Activated CD4-positive, alpha-beta T cell treated with anti-CD3 and anti-CD28 coated beads, Interleukin-2, Interleukin-4, amounts not matched to agents 100 ng/mL and 50 ng/mL, durations not matched to agents 16 hours and 8 hours (primary cell): ENCODE data around the gene OR8D2.

Experiments
- DNase-seq: peaks from one replicate; pipeline ENCODE4 v3.0.0-alpha.2; 2020; ENCODE audit warnings: low spot score

OR8D2 gene

DNA sequence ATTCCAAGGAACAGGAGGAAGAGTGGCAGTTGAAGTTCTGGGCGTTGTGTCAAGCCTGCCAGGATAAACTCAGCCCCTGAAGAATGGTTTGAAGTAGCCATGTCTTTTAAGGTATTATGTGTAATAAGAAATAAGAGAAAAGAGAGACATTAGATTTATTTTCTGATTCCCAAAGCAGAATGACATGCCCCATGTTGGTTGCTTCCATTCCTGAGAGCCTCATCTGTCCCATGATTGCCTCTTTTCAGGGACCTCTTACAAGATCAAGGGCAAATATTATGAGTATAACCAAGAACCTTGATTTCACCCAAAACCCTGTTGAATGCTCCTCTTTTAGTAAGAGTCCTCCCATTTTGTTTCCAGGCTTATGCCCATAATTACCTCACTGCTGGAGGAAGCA lies at the start of gene OR8D2:
OR8D2 (minus strand) TSS at position 101 of the 400 bp plus-strand sequence; CDS start at position 101, 0 bp downstream.
- DNase-seq, result no peak

GRCh38 chr11:124359566-124359965 lies 39.6 kb upstream of the OR8D2 start:
- no peak for DNase-seq

- DNase-seq, result no peak
Measured at GRCh38 chr11:124346311-124346955, 26.4 kb upstream of the OR8D2 start.

DNA sequence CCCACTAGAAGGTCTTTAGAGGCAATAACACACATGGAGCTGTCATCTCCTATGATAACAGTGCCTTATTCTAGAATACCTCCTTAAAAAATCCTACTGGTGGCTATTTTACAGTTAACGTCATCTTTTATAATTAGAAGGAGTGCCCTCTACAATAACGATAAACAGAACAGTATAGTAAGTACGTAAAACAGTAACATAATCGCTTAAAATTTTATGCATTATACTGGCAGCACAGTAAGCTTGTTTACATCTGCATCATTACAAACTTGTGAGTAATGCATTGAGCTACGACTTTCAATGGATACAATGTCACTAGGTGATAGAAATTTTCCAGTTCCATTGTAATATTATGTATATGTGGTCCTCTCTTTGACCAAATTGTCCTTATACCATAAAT lies 24.3 kb upstream of the OR8D2 start:
- DNase-seq, result no peak

GRCh38 chr11:124340142-124340447 lies 20.1 kb upstream of the OR8D2 start:
- no peak for DNase-seq

DNA sequence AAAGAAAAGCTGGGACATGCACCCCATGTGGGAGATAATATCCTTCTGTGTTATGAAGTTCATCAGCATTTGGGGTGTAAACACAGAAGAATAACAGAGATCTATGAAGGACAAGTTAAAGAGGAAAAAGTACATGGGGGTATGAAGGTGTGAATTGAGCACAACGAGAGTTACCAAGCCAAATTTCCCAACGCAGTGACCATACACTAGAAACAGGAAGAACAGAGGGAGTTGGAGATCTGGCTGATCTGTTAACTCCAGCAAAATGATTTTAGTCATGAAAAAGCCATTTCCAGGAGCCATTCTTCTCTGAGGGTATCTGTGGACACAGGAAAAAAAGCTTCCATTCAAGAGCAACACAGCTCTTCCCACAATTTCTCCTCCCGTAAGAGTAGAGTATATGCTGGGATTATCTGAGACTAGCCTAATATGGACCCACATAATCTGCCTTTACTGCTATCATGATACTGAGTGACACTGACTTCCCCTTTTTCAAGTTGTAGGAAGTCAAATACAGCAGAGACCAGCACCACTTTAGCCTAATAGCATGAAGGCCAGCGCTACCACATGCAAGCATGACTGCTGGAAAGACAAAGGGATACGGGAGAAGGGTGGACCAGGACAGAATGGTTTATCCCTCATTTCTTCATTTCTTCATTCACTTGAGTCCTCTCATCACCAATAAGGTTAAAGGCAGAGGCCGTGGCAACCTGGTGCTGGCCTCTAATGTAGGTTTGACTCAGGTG lies 19.6 kb upstream of the OR8D2 start:
- no peak for DNase-seq

- no peak for DNase-seq
Measured at GRCh38 chr11:124331873-124332272, 11.9 kb upstream of the OR8D2 start.

- DNase-seq, result no peak
Measured at GRCh38 chr11:124329787-124330478, 9.9 kb upstream of the OR8D2 start.

DNA sequence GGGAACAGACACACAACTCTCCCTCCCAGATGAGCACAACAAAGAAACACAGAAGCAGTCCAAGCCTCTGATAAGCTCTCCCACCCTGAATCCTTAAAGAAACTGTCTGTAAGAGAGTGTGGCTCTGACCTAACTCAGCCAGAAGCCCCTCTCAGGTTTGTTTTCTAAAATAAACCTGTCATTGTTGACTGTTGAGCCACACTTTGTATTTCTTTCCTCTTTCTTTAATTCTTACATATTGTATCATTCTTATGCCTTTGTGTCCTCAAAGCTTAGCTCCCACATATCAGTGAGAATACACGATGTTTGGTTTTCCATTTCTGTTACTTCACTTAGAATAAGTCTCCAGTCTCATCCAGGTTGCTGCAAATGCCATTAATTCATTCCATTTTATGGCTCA lies 7.8 kb upstream of the OR8D2 start:
- no peak for DNase-seq

DNA sequence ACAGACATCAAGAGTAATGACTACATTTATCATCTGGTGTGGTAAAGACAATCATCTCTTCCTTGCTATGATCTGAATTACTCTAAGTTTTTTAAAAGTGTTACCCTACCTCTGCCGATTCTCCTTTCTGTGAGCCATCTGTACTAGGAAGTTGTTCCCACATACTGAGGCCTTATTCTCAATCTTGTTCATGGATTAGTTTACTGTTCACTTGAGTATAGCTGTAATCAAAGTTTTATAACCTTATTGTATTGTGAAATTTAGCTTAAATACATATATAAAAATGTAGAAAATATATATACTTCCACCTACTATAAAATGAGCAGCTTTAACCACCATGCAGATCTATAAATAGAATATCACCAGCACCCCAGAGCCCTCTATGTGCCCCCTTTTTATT lies 2.4 kb upstream of the OR8D2 start:
- DNase-seq, result no peak

- DNase-seq, result no peak
Measured at GRCh38 chr11:124315052-124315451, 4.9 kb downstream of the OR8D2 start.

DNA sequence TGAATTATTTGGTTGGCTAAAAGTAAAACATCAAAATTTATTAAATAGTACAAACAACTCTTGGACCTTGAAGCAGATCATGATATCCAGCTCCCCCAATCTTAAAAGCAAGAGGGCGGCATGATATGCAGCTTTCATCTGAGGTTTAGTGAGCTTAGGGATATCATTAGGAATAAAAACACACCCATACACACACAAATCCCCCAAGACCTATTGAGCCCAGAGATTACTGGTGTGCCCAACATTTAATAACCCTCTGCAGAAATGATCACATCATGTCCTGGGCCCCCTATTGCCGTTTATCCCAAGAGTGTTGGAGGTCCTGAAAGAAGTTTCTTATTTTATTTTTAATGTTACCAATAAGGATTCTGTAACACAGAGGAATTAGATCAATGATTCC lies 6.1 kb downstream of the OR8D2 start, which contains the start of gene OR8D1:
OR8D1 (minus strand) TSS at position 101 of the 400 bp plus-strand sequence. CDS start 3,183 bp downstream, outside the sequence.
- DNase-seq, result no peak

GRCh38 chr11:124313131-124313530 lies 6.9 kb downstream of the OR8D2 start:
- DNase-seq, result no peak

- DNase-seq, result no peak
Measured at GRCh38 chr11:124311670-124312069, 8.3 kb downstream of the OR8D2 start.

GRCh38 chr11:124311269-124311668 lies 8.7 kb downstream of the OR8D2 start:
- DNase-seq, result no peak

DNA sequence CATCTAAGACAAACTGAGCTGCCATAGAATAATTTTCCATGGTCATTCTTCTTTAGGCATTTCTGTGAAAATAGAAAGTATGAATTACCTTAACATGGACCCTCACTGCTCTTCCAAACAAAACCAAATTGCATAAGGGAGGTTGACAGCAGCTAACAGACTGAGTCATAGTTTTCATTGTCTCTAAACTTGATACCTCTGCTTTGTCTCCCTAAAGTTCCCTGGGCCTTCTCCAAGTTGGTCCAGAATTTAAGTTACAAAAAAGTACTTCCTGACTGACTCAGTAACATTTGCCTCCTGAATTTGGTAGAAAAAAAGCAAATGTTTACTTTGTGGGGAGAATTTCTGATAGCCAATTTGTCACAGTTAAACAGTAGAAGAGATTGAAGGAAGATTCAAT lies 9.3 kb downstream of the OR8D2 start:
- no peak for DNase-seq

- no peak for DNase-seq
Measured at GRCh38 chr11:124307093-124307492, 12.9 kb downstream of the OR8D2 start.

DNA sequence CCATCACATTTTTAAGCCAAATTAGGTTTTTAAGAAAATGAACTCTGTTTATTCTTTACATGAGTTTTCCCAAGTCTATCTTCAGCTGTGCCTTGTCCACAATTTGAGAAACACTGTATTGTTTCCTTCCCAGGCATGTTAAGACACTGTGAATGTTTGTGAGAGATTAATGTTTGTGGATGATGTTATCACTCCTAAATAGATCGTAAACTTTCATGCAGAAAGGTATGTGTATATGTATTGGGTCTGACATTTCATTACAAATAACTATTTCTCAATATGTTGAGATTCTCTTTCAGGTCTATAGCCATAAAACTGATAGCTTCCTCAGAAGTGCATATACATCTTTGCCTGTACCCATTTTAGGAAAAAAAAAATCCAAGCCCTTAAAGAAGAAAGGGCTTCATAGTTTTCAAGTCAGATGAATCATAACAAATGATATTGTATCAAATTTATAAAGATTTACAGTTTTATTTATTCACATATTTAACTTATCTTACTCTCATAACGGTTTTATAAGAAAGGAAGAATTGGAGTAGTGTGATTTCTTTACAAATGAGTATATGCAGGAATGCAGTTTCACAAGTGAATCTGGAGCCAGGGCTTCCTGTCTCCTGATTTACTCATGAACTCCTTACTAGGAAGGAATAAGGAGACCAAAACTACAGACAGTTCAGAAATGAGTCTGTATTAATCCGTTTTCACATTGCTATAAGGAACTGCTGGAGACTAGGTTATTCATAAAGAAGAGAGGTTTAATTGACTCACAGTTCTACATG lies 17.5 kb downstream of the OR8D2 start:
- DNase-seq, result no peak

DNA sequence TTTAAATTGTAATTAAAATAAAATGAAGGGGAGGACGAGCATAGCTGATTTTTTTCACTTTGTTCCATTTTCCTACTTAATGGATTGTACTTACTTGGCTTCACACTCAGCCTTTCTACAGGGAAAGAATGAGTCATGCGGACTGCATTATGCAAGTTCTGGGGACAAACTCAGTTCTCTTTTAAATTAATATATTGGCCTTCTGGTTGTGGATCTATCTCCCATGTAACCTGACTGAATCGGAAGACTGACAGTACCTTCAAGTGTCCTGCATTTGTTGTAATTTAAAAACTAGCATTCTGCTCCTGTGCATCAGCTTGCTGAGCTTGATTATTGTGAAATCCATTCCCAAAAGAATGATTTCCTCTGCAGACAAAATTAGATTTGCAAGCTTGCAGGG lies 18.4 kb downstream of the OR8D2 start:
- no peak for DNase-seq

GRCh38 chr11:124297921-124298320 lies 22.1 kb downstream of the OR8D2 start:
- DNase-seq, result no peak

- DNase-seq, result no peak
Measured at GRCh38 chr11:124296016-124296415, 24.0 kb downstream of the OR8D2 start.

- DNase-seq, result no peak
Measured at GRCh38 chr11:124294687-124295086, 25.3 kb downstream of the OR8D2 start.
